SK-N-SH treated with all-trans-retinoic acid at 6 μM for 48 hours (cell line): Measurements from ENCODE around the gene RAB4A.

ENCODE experiments used
- ATAC-seq: fragments of 200-7000 bp; cut with Tn5 transposase; 3 replicates; pipeline ENCODE4 v1.9.1; 2020; ENCODE audit warnings: mild to moderate bottlenecking, moderate library complexity
- ARNTL ChIP-seq: fragments of 450-650 bp; formaldehyde crosslinking; IDR thresholded peaks from 2 replicates; pipeline ENCODE4 v1.5.0; 2020; ENCODE audit warnings: low read depth, mild to moderate bottlenecking, moderate library complexity, borderline replicate concordance
- BACH2 ChIP-seq: fragments of 250-450 bp; sonication (Bioruptor Pico); IDR thresholded peaks from 2 replicates; pipeline ENCODE4 v1.9.0; 2021; ENCODE audit warnings: mild to moderate bottlenecking, borderline replicate concordance
- CREB5 ChIP-seq: fragments of 250-450 bp; sonication (Bioruptor Pico); IDR thresholded peaks from 2 replicates; pipeline ENCODE4 v1.5.1; 2020; ENCODE audit warnings: low read depth, mild to moderate bottlenecking, moderate library complexity
- CSDC2 ChIP-seq: fragments of 250-450 bp; sonication (Bioruptor Pico); IDR thresholded peaks from 2 replicates; pipeline ENCODE4 v1.5.0; 2020; ENCODE audit warnings: mild to moderate bottlenecking, moderate library complexity
- CSRNP3 ChIP-seq: fragments of 250-450 bp; sonication (Bioruptor Pico); IDR thresholded peaks from 2 replicates; pipeline ENCODE4 v1.5.1; 2021; ENCODE audit warnings: mild to moderate bottlenecking, moderate library complexity
- ESRRG ChIP-seq: fragments of 250-450 bp; sonication (Bioruptor Pico); IDR thresholded peaks from 2 replicates; pipeline ENCODE4 v1.6.1; 2021; ENCODE audit warnings: mild to moderate bottlenecking
- GLIS3 ChIP-seq: fragments of 250-450 bp; sonication (Bioruptor Pico); IDR thresholded peaks from 2 replicates; pipeline ENCODE4 v1.5.0; 2020; ENCODE audit warnings: mild to moderate bottlenecking, moderate library complexity
- ISL1 ChIP-seq: fragments of 250-450 bp; sonication (Bioruptor Pico); IDR thresholded peaks from 2 replicates; pipeline ENCODE4 v2.1.2; 2022; ENCODE audit warnings: mild to moderate bottlenecking, moderate library complexity
- OSR1 ChIP-seq: fragments of 250-450 bp; sonication (Bioruptor Pico); IDR thresholded peaks from 2 replicates; pipeline ENCODE4 v1.8.0; 2022; ENCODE audit warnings: moderate library complexity, mild to moderate bottlenecking, inconsistent platforms
- PATZ1 ChIP-seq: fragments of 250-450 bp; sonication (Bioruptor Pico); IDR thresholded peaks from 2 replicates; pipeline ENCODE4 v1.8.0; 2020; ENCODE audit warnings: mild to moderate bottlenecking, moderate library complexity, borderline replicate concordance
- POU6F1 ChIP-seq: fragments of 250-450 bp; sonication (Bioruptor Pico); IDR thresholded peaks from 2 replicates; pipeline ENCODE4 v1.8.0; 2021; ENCODE audit warnings: low read depth, mild to moderate bottlenecking, moderate library complexity, borderline replicate concordance
- PPARA ChIP-seq: fragments of 250-450 bp; sonication (Bioruptor Pico); IDR thresholded peaks from 2 replicates; pipeline ENCODE4 v1.5.0; 2020; ENCODE audit warnings: mild to moderate bottlenecking, borderline replicate concordance
- RARB ChIP-seq: fragments of 250-450 bp; sonication (Bioruptor Pico); IDR thresholded peaks from 2 replicates; pipeline ENCODE4 v1.8.0; 2021; ENCODE audit warnings: mild to moderate bottlenecking, moderate library complexity
- SNAI2 ChIP-seq: fragments of 250-450 bp; sonication (Bioruptor Pico); IDR thresholded peaks from 2 replicates; pipeline ENCODE4 v1.5.0; 2020; ENCODE audit warnings: mild to moderate bottlenecking, moderate library complexity
- TOX ChIP-seq: fragments of 250-450 bp; sonication (Bioruptor Pico); IDR thresholded peaks from 2 replicates; pipeline ENCODE4 v1.8.0; 2021; ENCODE audit warnings: mild to moderate bottlenecking, moderate library complexity, borderline replicate concordance
- TSHZ2 ChIP-seq: fragments of 250-450 bp; sonication (Bioruptor Pico); IDR thresholded peaks from 2 replicates; pipeline ENCODE4 v1.5.0; 2020; ENCODE audit warnings: mild to moderate bottlenecking, moderate library complexity
- ZC3H10 ChIP-seq: fragments of 250-450 bp; sonication (Bioruptor Pico); IDR thresholded peaks from 2 replicates; pipeline ENCODE4 v1.5.1; 2021; ENCODE audit warnings: mild to moderate bottlenecking, moderate library complexity
- ZFP3 ChIP-seq: fragments of 250-450 bp; sonication (Bioruptor Pico); IDR thresholded peaks from 2 replicates; pipeline ENCODE4 v1.5.0; 2020; ENCODE audit warnings: mild to moderate bottlenecking, moderate library complexity
- ZNF70 ChIP-seq: fragments of 450-650 bp; formaldehyde crosslinking; IDR thresholded peaks from 2 replicates; pipeline ENCODE4 v1.5.0; 2020; ENCODE audit warnings: mild to moderate bottlenecking, moderate library complexity
- ZNF8 ChIP-seq: fragments of 450-650 bp; formaldehyde crosslinking; IDR thresholded peaks from 2 replicates; pipeline ENCODE4 v1.5.0; 2020; ENCODE audit warnings: mild to moderate bottlenecking, moderate library complexity

Gene RAB4A

GRCh38 chr1:229295745-229296144 lies 24.8 kb downstream of the RAB4A start:
- no peak for ATAC-seq
- TF ChIP-seq OSR1 (CRISPR knock-in tag) (no peak), ARNTL (CRISPR knock-in tag) (no peak), RARB (CRISPR knock-in tag) (no peak), ZNF8 (CRISPR knock-in tag) (no peak)

- TF ChIP-seq CREB5 (CRISPR knock-in tag) = no peak
- TF ChIP-seq ARNTL (CRISPR knock-in tag) = no peak
- TF ChIP-seq RARB (CRISPR knock-in tag) = no peak
- no peak for TF ChIP-seq ISL1 (CRISPR knock-in tag)
- TF ChIP-seq CSDC2 (CRISPR knock-in tag) = no peak
- no peak for TF ChIP-seq ZNF70 (CRISPR knock-in tag)
- peak; percentile 45 for ATAC-seq
Measured at GRCh38 chr1:229296541-229296941, 25.6 kb downstream of the RAB4A start.

- no peak for ATAC-seq
- no peak for TF ChIP-seq PPARA (CRISPR knock-in tag)
- no peak for TF ChIP-seq POU6F1 (CRISPR knock-in tag)
- TF ChIP-seq ZC3H10 = no peak
- no peak for TF ChIP-seq ESRRG (CRISPR knock-in tag)
- TF ChIP-seq PATZ1 (CRISPR knock-in tag) = no peak
- TF ChIP-seq ZFP3 (CRISPR knock-in tag) = no peak
- TF ChIP-seq GLIS3 (CRISPR knock-in tag) = no peak
- no peak for TF ChIP-seq BACH2
- TF ChIP-seq TSHZ2 (CRISPR knock-in tag) = no peak
- TF ChIP-seq RARB (CRISPR knock-in tag) = no peak
- TF ChIP-seq ARNTL (CRISPR knock-in tag) = no peak
- no peak for TF ChIP-seq TOX (CRISPR knock-in tag)
- no peak for TF ChIP-seq CSRNP3 (CRISPR knock-in tag)
- no peak for TF ChIP-seq CSDC2 (CRISPR knock-in tag)
- TF ChIP-seq OSR1 (CRISPR knock-in tag) = no peak
- TF ChIP-seq CREB5 (CRISPR knock-in tag) = no peak
- no peak for TF ChIP-seq SNAI2 (CRISPR knock-in tag)
Measured at GRCh38 chr1:229297746-229298145, 26.8 kb downstream of the RAB4A start.
